Gastrocnemius medialis (tissue), 4 donors: ENCODE results near the gene CEL.

Experiments
- POLR2A ChIP-seq, 2 donors: fragments of 450-650 bp; IDR thresholded peaks; one replicate each; pipeline ENCODE4 v1.6.1; 2017; ENCODE audit warnings: antibody characterized with exemption in 2 of 2, mild to moderate bottlenecking in 2 of 2, moderate library complexity in 2 of 2
- TF ChIP-seq, protein P1 (sequence below), 5 experiments: fragments of 450-650 bp in 3 of 5; fragments of 200-600 bp in 2 of 5; sonication (generic) in 2 of 5; IDR thresholded peaks in 4 of 5; conservative IDR thresholded peaks in 1 of 5; 1 replicate in 4 of 5; 2 replicates in 1 of 5; pipeline ENCODE4 v1.5.1; 2016 to 2019; ENCODE audit warnings: antibody characterized with exemption in 5 of 5, mild to moderate bottlenecking in 3 of 5, moderate library complexity in 3 of 5

DNA sequence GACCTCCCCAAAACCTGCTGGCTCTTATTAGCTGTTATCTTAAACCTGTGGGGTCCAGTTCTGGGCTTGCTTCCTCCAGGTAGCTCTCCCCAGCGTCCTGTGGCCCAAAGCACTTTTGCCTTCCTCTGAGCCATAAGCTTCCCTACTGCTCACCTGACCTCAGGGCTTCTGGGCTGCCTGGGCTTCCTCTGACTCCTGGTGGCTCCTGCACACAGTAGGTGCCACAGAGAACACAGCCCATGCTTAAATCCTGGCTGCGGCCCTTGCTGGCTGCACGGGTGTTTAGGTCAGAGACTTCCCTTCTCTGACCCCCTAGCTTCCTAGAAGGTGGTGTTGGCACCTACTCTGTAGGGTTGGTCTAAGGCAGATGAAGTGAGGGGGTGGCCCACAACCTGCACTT lies 56.8 kb downstream of the CEL start:
- TF ChIP-seq, protein P1, sequence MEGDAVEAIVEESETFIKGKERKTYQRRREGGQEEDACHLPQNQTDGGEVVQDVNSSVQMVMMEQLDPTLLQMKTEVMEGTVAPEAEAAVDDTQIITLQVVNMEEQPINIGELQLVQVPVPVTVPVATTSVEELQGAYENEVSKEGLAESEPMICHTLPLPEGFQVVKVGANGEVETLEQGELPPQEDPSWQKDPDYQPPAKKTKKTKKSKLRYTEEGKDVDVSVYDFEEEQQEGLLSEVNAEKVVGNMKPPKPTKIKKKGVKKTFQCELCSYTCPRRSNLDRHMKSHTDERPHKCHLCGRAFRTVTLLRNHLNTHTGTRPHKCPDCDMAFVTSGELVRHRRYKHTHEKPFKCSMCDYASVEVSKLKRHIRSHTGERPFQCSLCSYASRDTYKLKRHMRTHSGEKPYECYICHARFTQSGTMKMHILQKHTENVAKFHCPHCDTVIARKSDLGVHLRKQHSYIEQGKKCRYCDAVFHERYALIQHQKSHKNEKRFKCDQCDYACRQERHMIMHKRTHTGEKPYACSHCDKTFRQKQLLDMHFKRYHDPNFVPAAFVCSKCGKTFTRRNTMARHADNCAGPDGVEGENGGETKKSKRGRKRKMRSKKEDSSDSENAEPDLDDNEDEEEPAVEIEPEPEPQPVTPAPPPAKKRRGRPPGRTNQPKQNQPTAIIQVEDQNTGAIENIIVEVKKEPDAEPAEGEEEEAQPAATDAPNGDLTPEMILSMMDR (IDR thresholded peaks at IDR 0.05 in 4 of 5, conservative IDR thresholded peaks at IDR 0.05 in 1 of 5): no peak
- TF ChIP-seq POLR2A (IDR thresholded peaks at IDR 0.05): no peak
